Endothelial cell of coronary artery (primary cell): ENCODE data around the gene LMLN. TPM values are rescaled to one million over a fixed set of nuclear protein-coding genes. Genes with fewer than 3 reads are reported as not detected.

Source experiments
- total RNA-seq: library from RNA; depleted of rRNA; stranded (reverse); fragments of >200 nt; gene quantifications from 2 replicates; pipeline ENCODE4 v1.2.3, GENCODE V29; 2014

Gene LMLN
- 5.1 and 5.4 TPM in 2 replicates for total RNA-seq

DNA sequence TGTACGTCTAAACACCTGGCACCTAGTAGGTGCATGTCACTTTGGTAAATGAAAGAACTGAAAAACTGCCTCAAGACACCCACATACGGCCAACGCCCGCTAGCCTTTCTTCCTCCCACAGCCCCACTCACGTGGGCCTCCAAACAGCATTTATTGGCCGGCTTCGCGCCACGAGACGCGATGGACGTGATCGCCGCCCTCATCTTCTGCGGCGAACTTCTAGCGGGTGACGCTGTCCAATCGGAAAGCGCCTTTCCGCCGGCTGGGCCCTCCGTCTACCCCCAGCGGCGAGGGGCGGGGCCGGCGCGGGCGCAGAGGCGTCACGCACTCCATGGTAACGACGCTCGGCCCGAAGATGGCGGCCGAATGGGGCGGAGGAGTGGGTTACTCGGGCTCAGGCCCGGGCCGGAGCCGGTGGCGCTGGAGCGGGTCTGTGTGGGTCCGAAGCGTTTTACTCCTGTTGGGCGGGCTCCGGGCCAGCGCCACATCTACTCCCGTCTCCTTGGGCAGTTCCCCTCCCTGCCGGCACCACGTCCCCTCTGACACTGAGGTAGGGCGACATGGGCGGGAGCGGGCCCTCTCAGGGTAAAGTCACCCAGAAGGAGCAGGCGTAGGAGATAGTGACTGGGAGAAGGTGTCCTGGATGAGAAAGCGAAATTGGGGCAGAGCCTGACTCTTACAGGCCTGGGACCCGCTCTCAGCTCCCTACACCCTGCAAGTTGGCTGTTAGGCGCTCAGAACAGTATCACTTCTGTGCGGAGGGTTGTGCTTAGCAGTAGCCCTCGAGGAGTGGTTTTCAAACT, at the start of gene LMLN:
Gene LMLN (plus strand): TSS at position 327 of the 803 bp plus-strand sequence. CDS start 29 bp downstream, at position 356.

DNA sequence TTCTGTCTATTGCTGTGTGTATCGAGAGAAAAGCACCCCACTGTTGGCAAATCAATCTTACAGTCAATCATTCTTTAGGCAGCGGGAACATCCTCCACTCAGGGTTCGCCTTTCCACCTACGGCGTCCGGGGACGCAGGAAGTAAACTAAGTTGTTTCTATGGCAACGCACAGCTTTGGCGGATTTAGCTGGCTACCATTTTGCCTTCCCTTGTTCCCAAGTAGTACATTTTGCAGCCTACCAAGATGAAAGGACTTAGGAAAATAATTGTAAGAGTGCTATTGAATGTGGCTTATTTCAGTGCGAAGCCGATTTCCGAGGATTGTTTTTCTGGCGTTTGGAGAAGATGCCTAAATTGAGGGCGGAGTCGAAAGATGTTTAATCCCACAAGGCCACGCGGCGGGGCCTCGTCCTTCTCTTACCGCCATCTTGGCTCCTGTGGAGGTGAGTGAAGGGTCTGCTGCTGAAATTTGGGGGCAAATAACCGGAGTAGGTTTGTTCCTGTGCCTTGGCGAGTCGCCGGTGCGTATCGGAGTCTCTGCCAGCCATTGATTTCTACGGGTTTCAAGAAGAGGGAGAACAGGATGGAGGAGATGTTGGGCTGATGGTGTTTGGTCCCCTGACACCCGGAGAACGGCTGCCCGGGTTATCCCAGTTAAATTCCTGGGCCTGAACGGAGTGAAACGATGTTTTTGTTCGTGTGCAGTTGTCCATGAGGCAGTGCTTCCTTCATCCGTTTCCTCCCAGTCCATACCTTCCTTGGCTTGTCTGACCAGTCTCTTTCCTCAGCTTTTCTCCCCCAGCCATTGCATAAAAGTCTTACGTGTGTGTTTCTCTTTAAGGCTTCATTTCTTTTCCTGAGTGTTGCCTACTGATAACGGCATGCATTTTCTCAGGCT, 10.0 kb upstream of the LMLN start, which contains the start of gene RPL35A:
Gene RPL35A (plus strand): TSS at position 413 of the 899 bp plus-strand sequence. CDS start 778 bp downstream, outside the sequence.

Other genes starting within 250 kb of the LMLN start
- gene RUBCN, start 223.3 kb upstream of the LMLN start, total RNA-seq = 7.8 and 8.7 TPM in 2 replicates
- gene FYTTD1, start 210.3 kb upstream of the LMLN start, total RNA-seq = 37.2 and 41.5 TPM in 2 replicates
- gene LRCH3, start 169.0 kb upstream of the LMLN start, total RNA-seq = 41.4 and 63.6 TPM in 2 replicates
- gene RPL35A, start 10.0 kb upstream of the LMLN start, total RNA-seq = 674 and 882 TPM in 2 replicates